ELR (cell line): ENCODE results near the gene PROM1.

Experiments used
- DNase-seq: peaks from one replicate; pipeline ENCODE4 v3.0.0-alpha.2; 2015; ENCODE audit warnings: low read depth

Gene PROM1, protein sequence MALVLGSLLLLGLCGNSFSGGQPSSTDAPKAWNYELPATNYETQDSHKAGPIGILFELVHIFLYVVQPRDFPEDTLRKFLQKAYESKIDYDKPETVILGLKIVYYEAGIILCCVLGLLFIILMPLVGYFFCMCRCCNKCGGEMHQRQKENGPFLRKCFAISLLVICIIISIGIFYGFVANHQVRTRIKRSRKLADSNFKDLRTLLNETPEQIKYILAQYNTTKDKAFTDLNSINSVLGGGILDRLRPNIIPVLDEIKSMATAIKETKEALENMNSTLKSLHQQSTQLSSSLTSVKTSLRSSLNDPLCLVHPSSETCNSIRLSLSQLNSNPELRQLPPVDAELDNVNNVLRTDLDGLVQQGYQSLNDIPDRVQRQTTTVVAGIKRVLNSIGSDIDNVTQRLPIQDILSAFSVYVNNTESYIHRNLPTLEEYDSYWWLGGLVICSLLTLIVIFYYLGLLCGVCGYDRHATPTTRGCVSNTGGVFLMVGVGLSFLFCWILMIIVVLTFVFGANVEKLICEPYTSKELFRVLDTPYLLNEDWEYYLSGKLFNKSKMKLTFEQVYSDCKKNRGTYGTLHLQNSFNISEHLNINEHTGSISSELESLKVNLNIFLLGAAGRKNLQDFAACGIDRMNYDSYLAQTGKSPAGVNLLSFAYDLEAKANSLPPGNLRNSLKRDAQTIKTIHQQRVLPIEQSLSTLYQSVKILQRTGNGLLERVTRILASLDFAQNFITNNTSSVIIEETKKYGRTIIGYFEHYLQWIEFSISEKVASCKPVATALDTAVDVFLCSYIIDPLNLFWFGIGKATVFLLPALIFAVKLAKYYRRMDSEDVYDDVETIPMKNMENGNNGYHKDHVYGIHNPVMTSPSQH

DNA sequence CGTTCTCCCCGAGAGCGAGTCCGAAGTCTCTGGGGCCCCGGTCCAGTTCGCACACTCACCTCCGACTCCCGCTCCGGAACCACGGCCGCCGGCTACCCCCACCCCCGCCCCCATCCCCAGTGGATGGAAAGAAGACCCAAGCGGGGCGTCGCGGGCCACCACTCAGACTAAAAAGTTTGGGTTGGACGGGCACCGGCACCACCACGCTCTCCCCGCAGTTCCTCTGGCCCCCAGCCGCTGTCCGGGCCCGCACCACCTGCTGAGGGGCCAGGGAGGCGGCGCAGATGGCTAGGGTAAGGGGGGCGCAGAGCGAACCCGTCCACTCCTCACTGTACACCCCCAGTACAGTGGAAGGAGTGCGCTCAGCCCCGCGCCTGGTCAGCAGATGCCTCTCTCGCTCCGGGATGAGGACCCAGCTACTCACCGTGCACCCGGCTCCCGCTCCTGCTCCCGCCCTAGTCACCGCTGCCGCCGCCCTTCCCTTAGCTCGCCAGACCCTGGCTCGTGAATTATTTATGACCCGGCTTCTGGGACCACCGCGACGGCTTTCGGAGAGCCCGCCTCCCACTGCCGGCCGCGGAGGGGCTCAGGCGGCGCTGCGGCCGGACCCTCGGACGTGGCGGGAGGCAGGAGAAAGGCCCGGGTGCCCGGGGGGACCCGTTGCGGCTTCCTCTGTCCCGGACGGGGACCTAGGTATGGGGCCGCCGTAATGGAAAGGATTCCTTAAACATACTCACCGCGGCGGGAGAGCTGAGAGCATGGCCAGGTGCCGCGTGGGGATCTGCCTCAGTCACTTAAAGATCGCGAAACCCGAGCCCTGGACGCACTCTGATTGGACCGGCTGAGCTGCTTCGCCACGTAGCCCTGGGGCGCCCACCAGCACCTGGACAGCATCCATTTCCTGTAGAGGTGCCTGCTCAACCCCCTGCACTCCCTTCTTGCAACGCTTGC, at the start of gene PROM1:
TSS of gene PROM1 (minus strand) at position 783 of the 951 bp plus-strand sequence. CDS start 8,117 bp downstream, outside the sequence.
- DNase-seq, result no peak

DNA sequence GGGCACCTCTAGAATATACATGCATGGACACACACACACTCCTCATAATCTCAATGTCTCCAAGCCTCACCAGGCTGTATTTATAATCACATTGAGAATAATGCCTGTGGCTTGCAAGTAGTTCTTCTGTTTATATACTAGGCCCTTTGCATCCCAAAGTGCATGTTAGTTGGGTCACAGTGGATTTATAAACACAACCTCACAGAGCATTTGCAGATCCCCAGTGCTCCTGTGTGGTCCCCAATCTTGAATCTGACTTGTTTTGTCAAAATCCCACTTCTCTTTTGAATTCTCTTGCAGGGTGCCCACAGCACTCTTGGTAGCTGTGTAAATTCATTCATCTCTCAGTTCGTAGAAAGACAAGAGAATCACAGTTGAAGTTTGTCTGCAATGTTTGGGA, 49.6 kb upstream of the PROM1 start:
- no peak for DNase-seq

DNA sequence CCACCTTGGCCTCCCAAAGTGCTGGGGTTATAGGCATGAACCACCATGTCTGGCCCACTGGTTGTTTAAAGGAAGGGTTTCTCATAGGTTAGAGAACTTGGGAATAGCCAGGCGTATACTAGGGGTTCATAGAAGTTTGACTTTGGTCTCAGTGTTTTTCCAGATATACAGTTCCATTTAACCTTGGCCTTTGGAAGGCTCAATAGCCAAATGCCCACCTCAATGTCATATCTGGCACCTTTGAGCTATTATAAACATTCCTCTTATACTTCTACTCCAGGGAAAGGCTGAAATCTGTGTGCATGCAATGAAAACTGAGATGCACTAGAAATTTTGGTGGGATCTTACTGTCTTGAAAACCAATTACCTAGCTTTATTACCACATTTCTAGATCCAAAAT, 47.5 kb upstream of the PROM1 start:
- no peak for DNase-seq

DNA sequence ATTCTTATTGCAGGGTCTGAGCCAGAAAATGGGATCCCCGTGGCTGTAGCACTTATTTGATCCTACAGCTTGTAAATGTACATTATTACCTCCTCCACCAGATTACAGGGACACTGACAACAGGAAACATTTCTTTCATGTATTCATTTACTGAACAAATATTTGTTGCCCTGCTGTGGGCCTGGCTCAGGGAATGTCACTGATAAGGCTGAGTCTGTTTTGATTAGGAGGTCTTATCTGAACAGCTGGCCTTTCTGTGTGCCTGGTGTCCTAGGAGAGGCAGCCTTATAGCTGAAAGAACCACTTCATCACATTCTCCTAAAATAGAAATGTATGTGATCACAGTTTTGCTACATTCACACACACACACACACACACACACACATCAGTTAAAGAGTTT, 45.5 kb upstream of the PROM1 start:
- DNase-seq, result no peak

DNA sequence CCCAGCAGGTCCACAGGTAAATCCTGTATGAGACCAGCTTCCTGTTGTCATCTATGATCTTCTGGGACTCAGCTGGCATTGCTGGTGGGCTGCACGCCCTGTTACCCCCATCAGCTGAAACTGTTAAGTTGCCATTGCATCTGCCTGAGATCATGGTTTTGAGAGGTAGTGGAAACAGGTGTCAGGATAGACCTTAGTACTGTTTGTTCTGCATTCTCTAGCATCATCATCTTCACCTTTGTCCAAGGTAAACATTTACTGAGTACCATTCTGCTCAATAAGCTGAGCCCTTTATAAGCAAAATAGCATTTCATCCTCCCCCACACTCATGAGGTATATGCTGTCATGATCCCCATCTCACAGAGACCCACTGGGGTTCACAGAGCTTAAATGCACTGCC, 42.9 kb upstream of the PROM1 start:
- no peak for DNase-seq

DNA sequence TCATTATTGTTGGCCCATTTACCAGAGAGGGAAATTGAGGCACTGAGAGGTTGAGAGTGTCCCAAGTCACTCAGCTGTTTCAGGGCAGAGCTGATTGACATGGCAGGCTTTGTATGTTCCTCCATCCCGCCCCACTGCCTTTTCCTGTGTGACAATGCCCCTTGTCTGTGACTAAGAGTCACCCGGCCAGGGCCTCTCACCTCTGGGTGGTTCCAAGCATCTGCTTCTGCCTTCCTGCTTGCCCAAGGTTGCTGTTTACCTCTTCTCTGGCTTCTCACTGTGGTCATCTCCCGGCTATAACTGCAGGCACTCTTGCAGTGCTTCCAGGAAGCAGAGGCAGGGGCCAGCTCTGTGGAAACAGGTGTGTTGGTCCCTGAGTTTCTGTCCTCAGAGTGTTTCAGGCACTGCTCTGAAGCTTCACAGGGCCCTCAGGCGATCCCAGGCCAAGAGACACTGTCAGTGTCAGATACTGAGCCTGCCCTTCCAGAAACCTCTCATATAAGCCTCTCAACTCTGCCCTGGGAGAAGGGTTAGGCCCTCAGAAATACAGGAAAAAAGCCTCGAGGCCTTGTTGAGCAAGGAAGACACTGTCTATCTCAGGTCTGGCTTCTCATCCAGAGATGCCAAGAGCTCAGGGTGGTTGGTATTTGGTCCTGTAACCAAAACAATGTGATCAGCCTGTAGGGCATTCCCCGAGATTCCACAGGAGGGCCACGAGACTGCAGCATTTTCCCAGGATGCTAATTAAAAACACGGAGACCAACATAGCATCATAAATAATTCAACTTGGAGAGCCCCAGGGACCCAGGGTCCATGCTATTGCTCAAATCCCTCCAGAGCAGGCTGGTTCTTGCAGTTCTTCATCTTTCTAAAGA, 42.0 kb upstream of the PROM1 start:
- peak; percentile 2 for DNase-seq

DNA sequence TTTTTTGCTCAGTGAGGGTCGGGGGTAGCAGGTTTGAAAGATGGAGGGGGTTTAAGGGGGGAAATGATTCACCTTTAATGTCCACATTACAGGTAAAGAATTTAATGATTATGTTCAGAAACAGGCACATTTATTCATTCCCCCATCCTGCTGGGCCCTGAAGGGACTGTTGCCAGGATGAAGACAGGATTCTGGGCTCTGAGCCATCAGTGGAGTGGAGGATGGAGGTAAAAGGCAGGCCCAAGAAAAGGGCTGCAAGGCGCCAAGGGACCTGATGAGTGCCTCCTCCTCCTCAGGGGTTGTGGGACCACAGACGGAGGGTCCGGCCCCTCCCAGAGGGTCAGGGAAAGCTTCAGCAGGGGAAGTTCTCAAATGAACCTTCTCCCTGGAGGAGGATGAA, 40.4 kb upstream of the PROM1 start:
- DNase-seq, result no peak

DNA sequence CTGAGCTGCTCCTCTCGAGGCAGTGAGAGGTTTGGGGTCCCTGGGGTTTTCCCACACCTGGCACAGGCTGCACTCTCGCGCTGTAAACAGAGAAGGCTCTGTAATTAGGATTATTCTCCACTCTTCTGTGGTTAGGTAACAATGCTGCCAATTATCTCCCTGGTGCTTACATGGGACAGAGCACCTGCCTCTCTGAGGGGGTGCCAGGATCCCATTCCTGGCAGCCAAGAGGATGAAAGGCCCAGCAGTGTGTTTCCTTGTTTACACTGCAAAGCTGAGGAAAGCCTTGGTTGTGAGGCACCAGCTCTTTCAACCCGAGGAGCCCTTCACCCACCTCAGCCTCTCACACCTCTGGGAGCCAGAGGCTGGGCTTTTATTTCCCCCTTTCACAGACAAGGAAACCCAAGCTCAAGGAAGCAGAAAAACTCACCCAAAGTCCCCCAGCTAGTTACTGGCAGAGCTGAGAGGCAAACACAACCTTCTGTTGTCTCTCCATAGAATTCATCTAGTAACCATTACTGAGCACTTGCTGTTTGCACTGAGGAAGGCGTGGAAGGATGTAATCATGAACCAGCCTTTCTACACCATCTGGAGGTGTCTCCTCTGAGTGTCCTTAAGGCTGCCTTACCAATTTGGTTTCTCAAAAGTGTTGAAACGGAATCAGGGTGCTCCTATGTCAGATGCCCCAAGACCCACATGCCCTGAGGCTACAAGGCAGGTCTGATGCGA, 39.7 kb upstream of the PROM1 start:
- no peak for DNase-seq

DNA sequence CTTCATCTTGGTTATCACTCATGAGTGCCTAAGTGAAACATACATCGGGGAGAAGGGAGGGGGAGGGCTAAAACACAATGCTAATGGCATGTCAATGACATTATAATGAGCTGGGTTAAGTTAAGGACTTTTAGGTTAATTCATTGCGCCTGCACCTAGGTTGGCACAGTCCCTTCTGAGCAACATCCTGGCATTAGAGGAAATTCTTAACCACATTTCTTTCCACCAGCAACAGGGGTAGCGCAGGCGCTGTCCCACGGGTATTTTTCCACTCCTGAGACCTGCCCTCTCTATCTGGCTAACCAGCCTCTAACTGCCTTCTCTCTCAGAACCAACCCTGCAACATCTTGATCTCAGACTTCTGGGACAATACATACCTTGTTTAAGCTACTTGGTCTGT, 39.0 kb upstream of the PROM1 start:
- DNase-seq, result no peak

DNA sequence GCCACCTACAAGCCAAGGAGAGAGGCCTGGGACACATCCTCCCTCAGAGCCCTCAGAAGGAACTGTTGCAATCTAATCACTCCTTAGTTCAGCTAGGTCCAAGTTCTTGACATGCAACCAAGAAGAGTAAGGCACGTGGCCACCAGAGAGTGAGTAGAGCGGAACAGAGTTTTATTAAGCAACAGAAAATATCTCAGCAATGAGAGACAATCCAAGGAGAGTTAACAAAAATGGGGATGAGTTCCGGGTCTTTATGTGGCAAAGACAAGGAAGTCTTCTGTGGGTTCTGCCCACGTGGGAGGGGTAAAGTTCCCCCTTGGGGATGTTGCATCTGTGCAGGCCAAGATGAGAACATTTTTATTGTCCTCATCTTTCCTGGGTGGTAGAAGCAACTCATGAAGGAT, 38.5 kb upstream of the PROM1 start:
- no peak for DNase-seq

DNA sequence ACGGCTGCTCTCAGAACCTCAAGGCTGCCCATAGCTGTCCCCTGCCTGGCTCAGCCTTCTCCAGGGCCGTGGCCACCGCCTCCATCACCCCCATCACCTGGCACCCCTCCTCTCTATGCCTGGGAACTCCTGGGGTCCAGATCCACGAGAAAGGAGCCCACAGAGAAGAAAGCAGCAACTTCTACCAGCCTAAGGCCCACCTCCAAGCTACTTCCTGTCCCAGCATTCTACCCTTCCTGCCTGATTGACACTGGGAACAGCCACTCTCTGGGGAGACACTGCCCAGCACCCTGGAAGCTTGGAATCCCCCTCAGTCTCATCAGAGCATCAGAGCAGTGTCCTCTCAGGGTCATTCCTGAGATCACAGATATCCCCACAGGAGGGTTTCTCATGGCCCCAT, 36.9 kb upstream of the PROM1 start:
- peak; percentile 41 for DNase-seq

DNA sequence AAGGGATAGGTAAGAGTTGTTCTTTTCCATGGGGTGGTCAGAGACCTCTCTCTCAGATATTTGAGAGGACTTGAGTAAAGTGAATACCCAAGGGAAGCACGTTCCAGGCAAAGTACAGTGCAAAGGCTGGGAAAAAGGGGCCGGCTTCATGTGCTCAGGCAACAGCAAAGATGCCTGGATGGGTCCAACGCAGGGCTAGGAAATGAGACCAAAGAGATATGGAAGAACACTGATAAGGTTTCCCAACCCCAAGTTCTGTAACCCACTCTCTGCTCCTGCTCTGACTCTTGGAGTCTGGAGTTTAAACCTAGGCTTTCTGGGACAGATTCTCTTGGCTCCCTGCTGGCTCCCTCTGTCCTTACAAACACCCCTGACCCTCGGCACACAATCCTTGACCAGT, 36.2 kb upstream of the PROM1 start:
- DNase-seq, result no peak

DNA sequence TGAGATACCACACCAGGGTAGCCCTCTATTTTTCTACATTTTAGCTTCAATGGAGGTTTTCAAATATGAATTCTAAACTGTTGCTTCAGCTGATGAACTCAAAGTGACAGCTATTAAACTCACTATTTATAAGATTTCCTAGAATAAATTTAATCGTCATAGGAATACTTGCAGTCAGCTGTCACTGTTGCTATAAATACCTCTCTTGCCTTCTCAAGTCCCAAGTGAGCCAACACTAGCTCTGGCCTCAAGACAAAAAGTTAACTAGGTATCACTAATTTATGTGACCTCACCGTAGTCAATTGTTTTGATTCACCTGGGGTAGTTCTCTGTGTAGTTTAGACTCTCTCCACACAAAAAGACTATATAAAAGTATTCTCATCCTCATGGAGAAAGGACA, 34.3 kb upstream of the PROM1 start:
- no peak for DNase-seq

DNA sequence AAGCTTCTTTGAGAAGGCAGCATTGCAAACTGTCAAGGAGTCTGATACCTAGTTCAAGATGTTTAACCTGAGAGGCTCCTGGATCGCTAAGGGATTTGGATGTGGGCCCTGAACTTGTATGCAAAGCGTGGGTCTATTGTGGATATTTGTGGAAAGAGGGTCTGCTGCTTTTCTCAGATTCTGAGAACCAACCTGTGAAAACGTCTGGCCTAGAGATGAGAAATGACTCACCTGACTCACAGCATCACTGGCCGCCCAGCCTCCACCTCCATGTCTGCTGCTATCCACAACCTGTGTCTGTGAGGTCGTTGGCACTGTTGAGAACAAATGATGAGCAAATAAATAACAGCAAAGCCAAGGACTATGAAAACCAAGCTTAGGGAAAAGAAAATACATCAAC, 33.3 kb upstream of the PROM1 start:
- DNase-seq, result no peak

DNA sequence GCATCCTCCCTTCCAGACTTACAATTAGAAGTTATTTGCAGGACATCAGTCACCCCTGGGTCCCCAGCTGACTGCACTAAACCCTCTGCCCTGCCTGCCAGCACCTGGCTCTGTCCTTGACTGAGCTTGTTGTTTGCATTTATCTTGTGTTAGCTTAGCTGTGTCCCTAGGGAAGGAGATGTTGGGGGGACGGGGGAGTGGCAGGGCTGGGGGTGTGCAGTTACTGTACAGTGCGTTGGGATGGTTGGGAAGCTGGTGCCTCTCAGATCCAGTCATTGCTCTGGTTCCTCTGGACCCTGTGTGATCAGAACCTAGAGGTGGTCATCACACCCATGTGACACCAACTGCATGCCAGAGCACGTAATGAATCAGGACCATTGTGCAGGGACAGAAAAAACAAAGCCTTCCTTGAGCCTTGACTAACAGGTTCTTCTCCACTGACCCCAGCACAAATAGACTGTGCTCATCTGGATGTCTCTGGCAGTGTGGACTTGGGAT, 32.7 kb upstream of the PROM1 start:
- no peak for DNase-seq

DNA sequence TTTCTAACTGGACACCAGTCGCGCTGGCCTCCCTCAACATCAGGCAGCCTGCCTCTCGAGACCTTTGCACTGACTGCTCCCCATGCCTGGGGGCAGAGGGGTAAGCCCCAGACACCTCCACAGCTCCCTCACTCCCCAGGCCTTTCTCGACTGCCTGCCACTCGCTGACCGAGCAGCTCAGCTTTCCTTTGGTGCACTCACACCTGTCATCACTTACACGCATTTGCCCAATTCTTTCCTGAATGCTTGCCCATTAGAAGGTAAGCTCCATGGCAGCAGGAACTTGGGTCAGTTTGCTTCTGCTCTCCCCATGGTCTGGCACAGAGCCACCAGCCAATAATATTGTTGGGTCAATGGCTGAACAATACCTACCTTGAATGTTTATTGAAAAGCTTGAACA, 32.2 kb upstream of the PROM1 start:
- no peak for DNase-seq

DNA sequence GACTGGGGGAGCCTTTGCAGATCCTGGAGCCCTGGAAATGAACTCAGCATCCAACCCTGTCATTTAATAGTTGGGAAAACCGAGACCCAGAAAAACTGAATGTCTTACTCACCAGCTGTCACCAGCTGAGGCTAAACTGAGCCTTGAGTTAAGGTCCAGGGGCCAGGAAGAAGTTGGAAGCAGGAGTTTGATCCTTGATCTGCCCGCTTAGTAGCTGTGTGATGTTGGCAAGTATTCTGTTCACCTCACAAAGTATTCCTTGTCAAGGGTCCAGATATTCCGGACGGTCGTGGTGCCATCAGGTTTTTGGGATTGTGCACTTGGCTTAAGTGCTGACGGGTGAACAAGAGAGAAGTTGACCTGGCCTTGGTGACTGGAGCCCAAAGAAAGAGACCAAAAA, 30.7 kb upstream of the PROM1 start:
- DNase-seq, result no peak

DNA sequence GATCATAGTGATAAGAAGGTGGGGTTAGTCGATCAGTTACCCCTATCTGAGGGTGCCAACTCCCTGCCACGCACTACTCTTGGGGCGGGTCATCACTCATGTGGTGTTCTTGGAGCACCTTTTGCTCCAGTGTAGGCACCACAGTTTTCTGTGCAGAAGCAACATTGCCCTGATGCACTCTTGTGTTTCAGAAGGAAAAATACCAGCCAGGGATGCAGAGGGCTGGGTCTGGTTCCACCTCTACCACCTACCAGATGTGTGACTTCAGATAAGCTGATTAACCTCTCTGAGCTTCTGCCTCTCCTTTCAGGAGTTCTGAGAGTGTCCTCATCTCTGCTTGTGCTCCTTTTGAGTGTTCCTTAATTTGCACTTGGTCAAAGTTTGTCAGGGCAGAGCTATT, 29.9 kb upstream of the PROM1 start:
- no peak for DNase-seq

DNA sequence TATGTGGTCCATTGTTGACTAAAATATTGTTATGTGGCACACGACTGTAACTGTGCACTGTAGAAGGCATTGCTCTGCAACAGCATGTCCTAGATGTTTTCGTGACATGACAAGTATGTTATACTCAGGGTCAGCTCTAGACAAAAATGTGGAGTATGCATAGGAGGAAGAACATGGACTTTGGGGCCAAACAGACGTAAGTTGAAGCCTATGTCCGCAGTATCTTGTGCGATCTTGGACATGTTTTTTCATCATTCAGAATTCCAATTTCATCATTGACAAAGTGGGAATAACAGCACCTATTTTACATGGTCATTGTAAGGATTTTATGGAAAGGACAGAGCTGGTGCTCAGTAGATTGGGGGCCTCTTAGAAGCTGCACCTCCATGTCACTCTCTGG, 27.7 kb upstream of the PROM1 start:
- no peak for DNase-seq

DNA sequence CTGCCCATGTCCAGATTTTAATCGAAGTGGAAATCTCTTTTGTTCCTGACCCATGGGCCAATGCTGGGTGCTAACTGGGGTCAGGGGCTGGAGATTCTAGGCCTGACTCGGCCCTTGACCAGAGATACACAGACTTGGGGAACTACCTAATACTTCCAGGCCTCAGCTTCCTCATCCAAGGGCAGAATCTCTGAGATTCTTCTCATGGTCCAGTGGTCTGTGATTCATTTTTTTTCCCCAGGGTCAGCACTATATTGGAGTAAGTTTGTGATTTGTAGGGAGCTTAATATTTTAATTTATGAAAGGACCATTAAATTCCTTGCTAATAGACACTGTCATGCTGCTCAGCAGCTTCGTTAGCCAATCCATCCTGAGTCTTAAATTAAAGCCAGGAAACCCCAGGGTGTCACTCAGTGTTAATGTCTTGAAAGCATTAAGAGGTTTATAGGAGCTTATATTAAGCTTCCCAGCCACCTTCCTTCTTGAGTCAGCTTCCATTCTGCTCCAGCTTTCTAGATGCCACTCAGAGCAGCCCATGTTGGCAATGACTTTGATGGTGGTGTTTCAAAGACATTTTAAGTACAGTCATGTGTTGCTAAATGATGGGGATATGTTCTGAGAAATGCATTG, 27.0 kb upstream of the PROM1 start:
- DNase-seq, result no peak
